HTERT RPE-1 (cell line): Measurements from ENCODE around the gene PYCARD.
"Not testable (repeated sequence)": the region's sequence is repeated elsewhere in the genome, so short reads cannot be mapped to it uniquely, and the experiment has no call there.

Experiments used
- in situ Hi-C: fragments of 300-500 bp; cut with MboI; formaldehyde crosslinking; loops from 4 replicates; pipeline ENCODE4 v1.14.3; 2020; ENCODE audit warnings: low sequenced_read_pairs

PYCARD gene

DNA sequence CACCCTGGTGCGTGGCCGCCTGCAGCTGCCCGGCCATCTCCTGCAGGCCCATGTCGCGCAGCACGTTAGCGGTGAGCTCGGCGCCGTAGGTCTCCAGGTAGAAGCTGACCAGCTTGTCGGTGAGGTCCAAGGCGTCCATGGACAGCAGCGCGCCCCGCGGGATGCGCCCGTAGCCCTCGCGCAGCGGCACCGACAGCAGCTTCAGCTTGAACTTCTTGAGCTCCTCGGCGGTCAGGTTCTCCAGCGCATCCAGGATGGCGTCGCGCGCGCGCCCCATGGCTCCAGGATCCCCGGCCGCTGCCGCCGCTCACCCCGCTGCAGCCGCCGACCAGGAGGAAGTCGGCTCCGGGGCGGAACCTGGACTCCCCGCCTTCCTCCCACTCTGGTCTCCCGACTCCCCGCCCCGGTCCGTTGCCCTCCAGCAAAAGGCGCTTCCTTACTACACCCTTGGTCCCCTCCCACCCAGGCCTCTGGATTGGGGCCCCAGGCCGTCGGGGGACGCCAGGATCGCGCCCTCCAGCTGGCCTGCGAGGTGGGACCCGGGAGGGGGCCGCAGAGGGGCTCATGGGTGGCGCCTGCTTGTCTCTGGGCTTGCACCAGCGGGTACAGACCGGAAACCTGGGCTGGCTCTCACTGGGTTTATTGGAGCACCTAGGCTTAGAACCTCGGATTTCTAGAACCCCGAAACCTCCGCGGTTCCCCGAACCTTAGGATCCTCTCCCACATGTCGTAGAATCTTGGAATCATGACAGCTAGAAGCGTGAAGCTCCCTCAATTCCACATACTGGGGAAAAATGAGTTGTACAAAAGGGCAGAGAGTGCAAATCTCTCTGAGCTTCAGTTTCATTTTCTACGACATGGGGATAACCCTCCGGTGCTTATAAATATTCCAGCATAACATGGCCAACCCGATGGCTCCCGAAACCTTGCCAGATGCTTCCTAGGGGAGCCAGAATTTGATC is at the start of gene PYCARD:
Gene PYCARD (minus strand): TSS at position 347 of the 962 bp plus-strand sequence. CDS start 70 bp downstream, at position 277.
- in situ Hi-C loops = no loop called here

DNA sequence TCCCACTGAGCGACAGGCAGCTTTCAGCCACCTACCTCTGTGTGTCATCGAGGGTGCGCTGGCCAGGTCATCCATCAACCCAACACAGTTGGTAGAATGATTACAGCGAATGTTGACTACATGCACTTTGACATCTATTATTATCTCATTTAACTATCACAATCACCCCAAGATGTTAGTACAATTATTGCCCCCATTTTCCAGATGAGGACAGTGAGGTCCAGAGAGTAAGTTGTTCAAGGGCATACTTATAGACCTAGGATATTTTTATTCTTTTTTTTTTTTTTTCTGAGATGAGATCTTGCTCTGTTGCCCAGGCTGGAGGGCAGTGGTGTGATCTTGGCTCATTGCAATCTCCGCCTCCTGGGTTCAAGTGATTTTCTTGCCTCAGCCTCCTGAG is 48.9 kb upstream of the PYCARD start:
- in situ Hi-C loops = no loop called here

DNA sequence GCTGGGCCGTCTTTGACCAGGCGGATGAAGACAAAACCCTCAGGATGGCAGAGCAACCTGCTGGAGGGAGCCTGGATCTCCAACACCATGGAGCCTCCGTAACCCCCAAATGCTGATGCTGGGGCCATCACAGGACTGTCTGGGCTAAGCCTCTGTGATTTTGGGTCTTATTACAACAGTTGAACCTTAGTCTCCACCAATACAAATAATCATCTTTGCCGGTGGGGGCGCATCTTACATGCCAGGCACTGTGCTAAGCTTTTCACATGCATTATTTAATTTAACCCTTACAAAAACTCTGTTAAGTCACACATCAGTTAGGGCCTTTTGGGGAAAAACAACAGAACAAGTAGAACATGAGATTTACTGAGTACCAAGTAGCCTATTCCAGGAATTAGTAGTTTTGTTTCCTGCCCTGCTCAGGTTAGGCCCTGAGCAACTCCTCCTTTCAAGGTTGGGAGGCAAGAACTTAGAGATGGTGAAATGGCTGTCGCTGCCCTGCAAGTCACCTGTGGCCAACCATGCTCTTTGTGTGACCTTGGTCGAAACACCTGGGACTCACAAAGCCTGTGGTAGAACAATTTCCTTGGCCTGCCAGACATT is 48.3 kb upstream of the PYCARD start:
- in situ Hi-C loops = no loop called here

DNA sequence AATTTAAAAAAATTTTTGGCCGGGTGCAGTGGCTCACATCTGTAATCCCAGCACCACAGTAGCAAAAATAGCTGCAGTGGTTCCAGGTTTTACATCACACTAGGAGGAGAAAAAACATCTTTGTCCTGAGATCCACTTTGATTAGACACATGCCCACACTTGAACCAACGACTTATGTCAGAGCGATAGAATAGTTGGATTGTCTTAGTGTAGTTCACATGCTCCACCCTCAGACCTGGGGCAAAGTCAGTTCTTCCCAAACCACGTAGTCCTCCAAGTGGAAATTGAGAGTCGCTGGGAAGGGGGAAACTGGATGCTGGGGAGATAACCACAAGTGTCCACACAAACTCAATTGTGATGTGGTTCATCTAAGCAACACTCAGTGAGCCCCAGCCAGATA is 45.8 kb upstream of the PYCARD start:
- in situ Hi-C loops = no loop called here

DNA sequence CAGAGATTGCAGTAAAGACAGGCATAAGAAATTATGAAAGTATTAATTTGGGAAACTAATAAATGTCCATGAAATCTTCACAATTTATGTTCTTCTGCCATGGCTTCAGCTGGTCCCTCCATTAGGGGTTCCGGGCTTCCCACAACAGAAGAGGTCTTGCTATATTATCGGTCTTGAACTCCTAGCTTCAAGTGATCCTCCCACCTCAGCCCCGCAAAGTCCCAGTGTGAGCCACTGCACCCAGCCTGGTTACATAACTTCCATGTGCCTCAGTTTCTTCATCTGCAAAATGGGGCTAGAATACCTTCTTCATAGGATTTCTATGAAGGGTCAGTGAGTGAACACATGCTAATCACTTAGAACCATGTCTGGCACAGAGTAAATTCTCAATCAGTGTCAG is 43.7 kb upstream of the PYCARD start:
- in situ Hi-C loops = no loop called here

DNA sequence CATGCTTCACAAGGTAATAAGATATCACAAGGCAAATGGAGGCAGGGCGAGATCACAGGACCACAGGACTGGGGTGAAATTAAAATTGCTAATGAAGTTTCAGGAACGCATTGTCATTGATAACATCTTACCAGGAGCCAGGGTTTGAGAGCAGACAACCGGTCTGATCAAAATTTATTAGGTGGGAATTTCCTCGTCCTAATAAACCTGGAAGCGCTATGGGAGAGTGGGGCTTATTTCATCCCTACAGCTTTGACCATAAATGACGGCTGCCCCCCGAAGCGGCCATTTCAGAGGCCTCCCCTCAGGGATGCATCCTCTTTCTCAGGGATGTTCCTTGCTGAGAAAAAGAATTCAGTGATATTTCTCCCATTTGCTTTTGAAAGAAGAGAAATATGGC is 43.0 kb upstream of the PYCARD start:
- in situ Hi-C loops = not testable (repeated sequence)

DNA sequence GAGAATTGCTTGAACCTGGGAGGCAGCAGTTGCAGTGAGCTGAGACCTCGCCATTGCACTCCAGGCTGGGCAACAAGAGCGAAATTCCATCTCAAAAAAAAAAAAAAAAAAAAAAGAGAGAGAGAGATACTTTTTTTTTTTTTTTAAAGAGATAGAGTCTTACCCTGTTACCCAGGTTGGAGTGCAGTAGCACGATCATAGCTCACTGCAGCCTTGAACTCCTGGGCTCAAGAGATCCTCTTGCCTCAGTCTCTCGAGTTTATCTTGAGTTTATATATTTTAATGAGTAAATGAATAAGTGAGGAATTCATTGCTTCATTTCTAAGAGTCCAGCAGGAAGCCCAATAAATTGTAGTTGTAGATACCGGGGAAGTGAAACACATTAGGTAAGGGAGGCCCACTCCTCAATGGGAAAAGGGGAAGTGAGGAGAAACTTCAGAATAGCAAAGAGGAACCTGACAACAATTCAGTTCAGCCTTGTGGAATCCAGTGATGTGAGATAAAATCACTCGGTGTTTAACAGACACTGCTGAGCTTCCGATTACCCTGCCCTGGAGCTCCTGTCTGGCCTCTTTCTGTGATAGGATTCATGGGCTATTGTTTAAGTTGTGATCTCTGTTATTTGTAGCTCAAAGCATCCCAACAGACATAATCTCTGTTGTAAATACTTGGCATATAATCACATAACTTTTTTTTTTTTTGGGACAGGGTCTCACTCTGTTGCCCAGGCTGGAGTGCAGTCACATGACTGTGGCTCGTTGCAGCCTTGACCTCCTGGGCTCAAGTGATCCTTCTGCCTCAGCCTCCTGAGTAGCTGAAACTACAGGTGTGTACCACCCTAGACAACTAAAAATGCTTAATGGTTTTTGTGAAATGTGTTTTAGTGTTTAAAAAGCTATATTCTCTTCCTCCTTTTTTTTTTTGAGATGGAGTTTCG is 41.4 kb upstream of the PYCARD start:
- in situ Hi-C loops = no loop called here

DNA sequence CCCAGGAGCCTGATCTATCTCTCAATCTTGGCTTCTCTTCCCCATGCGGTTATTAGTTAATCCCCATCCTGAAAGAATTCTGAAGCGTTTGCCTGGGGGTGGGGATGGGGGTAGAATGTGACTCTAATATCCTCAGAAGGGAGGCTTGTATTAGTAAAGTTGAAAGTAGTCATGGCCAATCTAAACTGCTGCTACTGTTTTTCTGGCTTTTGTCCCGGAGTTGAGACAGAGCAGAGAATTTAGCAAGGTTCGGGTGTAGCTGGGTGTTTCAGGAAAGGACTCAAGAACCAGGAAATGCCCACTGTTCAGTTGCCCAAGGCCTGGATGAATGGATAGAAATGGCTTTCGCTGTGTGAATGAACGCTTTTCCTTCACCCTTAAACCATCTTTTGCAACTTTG is 39.6 kb upstream of the PYCARD start:
- in situ Hi-C loops = no loop called here

DNA sequence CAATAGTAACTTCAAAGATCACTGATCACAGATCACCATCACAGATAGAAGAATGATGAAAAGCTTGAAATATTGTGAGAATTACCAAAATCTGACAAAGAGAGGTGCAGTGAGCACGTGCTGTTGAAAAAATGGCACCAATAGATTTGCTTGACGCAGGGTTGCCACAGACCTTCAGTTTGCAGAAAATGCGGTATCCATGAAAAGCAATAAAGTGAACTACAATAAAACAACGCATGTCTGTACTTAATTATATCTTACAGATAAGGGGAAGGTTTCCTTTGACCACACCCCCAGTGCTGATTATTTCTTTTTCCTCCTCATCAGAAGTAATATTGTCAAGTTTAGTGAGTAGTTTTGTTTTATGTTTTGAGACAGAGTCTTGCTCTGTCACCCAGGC is 35.5 kb upstream of the PYCARD start:
- in situ Hi-C loops = no loop called here

DNA sequence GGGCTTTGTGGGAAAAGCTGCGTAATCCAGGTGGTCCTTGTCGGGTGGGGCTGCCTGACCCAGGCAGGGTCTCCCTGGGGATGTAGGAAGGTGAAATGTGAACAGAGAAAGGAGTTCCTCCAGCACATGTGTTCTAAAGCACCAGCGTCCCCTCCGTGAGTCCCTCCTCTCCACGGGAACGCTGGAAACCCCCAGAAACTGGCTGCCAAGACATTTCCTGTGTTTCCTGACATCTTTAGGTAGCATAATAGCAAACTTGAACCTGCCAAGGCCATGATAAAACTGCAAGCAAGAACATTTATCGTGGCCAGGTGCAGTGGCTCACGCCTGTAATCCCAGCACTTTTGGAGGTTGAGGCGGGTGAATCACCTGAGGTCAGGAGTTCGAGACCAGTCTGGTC is 26.9 kb upstream of the PYCARD start:
- in situ Hi-C loops = no loop called here

DNA sequence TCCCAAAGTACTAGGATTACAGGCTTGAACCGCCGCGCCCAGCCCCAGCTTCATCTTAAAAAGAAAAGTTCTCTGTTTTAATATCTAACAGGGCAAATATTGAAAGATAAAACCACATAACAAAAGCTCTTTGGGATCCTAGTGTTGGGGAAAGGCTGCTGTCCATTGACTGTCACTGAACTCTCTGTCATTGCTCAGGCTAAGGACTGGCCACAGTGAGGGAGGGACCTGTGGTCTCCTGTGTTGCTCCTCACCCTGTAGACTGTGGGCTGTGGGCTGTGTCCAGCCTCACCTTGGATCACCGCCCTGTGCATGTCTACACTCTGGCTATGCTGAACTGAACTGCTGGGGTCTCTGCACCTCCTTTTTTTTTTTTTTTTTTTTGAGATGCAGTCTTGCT is 25.6 kb upstream of the PYCARD start:
- in situ Hi-C loops = no loop called here

DNA sequence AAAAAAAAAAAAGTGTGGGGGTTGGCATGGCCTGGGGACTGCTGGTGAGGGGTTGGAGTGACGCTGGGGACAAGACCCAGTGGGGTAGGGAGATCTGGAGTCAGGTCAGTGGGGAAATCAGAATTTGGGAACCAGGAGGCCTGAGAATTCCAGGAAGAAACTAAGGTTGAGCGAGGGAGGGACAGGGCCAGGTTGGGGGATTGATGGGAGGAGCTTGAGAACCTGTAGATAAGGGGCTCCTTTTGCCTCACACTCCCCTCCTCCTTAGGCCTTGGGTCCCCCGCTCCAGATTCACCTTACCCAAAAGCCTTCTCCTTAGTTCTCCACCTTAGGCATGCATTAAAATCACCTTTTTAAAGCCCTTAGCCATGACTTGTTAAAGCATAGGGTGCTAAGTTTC is 22.6 kb upstream of the PYCARD start:
- in situ Hi-C loops = no loop called here

DNA sequence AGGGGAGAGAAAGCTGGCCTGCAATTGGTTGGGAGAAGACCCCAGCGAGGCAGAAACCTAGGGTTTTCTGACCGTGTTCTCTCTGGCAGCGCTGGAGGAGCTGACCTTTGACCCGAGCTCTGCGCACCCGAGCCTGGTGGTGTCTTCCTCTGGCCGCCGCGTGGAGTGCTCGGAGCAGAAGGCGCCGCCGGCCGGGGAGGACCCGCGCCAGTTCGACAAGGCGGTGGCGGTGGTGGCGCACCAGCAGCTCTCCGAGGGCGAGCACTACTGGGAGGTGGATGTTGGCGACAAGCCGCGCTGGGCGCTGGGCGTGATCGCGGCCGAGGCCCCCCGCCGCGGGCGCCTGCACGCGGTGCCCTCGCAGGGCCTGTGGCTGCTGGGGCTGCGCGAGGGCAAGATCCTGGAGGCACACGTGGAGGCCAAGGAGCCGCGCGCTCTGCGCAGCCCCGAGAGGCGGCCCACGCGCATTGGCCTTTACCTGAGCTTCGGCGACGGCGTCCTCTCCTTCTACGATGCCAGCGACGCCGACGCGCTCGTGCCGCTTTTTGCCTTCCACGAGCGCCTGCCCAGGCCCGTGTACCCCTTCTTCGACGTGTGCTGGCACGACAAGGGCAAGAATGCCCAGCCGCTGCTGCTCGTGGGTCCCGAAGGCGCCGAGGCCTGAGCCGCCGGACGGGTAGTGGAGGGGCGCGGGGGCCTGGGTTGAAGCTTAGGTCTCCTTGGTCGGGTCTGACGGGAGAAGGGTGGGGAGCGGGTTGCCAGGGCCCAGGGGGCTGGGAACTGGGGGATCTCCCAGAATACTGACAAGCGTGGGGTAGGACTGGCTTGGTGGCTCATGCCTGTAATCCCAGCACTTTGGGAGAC is 21.8 kb upstream of the PYCARD start:
- in situ Hi-C loops = no loop called here

DNA sequence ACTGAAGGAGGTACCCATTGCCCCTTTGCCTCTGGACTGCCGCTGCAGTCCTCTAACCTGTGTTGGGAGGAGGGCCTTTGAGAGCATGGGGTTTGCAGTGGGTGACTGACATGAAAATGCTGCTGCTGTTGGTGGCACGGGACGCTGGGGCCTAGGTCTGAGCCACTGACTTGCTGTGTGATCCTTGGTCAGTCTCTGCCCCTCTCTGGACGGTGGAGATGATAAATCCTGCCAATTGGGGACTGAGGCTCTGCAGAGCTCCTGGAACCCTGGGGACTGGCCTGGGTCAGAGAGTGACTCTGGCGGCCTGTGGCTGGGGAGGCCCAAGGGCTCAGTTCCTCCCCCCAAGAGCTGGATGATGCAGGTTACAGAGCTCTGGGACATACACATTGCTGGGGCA is 20.5 kb upstream of the PYCARD start:
- in situ Hi-C loops = no loop called here

DNA sequence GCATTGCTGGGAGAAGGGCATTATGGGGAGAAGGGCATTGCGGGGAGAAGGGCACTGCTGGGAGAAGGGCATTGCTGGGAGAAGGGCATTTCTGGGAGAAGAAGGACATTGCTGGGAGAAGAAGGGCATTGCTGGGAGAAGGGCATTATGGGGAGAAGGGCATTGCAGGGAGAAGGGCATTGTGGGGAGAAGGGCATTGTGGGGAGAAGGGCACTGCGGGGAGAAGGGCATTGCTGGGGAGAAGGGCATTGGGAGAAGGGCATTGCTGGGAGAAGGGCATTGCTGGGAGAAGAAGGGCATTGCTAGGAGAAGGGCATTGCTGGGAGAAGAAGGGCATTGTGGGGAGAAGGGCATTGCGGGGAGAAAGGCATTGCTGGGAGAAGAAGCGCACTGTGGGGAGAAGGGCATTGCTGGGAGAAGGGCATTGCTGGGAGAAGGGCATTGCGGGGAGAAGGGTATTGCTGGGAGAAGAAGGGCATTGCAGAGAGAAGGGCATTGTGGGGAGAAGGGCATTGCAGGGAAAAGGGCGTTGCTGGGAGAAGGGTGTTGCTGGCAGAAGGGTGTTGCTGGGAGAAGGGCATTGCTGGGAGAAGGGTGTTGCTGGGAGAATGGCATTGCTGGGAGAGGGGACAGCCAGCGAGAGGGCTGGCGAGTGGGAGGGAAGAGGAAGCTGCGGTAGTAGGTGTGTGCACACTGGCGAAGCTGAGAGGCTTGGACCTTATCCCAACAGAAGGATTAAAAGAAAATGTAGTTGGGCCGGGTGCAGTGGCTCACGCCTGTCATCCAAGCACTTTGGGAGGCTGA is 19.0 kb upstream of the PYCARD start:
- in situ Hi-C loops = no loop called here

DNA sequence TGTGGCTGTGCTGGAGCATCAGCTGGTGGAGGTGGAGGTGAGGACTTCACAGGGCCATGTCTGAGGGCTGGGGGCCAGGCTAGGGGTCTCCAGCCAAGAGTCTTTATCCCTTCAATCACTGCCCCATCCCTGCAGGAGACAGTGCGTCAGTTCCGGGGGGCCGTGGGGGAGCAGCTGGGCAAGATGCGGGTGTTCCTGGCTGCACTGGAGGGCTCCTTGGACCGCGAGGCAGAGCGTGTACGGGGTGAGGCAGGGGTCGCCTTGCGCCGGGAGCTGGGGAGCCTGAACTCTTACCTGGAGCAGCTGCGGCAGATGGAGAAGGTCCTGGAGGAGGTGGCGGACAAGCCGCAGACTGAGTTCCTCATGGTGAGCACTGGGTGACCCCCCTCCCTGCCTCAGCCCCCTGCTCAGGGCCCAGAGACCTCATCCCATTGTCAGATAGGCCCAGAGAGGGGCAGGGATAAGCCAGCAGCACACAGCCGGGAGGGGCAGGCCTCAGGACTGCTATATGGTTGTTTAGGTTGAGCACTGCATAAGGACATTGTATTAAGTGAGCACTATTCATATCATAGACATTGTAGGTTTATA is 16.7 kb upstream of the PYCARD start:
- in situ Hi-C loops = no loop called here

DNA sequence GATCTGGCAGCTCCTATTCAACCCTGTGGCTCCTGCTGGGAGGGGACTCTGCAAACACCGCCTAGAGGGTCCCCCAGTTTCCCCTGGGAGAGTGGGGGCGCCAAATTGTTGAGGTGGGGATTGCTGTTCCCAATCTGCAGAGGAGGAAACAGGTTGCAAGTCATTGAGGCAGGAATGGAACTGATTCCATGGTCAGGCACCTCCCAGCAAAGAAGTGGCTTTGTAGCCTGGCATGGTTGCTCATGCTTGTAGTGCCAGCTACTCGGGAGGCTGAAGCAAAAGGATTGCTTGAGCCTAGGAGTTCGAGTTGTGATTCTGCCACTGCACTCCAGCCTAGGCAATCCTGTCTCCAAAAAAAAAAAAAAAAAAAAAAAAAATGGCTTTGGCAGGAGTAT is 14.6 kb upstream of the PYCARD start:
- in situ Hi-C loops = no loop called here

DNA sequence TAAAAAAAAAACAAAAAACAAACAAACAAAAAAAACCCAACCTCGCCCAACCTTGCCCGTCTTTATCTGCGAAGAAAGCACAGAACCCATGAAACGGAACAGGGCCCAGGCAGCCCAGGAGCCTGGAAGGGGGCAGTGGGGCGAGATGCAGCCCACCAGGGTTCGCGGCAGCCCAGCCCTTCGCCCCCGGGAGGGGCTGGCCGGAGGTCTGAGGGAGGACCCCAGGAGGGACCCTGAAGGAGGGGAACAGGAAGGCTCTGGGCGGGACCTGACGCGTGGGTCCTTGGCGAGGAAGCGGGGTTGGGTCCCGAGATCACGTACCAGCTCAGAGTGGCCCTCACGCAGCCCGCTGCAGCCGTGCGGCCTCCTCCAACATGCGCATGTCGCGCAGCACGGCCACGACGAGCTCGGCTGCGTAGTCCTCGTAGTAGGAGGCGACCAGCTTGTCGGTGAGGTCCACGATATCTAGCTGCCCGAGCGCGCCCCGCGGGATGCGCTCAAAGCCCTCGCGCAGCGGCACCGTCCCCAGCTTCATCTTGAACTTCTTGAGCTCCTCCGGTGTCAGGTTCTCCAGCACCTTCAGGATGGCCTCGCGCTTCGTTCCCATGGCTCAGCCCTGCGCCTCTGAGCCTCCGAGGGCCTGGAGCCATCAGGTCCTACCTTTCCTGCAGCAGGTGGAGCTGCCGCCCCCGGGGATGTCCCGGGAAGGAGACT is 14.0 kb upstream of the PYCARD start, which contains the start of gene PYDC1:
Gene PYDC1 (minus strand): TSS at position 714 of the 714 bp plus-strand sequence. CDS start 107 bp downstream, at position 607.
- in situ Hi-C loops = no loop called here
